ENCODE data around the gene RNF114.

GRCh38 chr20:49924247-49924646, 11.9 kb upstream of the RNF114 start:
- TF ChIP-seq CTCF (IDR thresholded peaks at IDR 0.05; ENCODE audit: low read depth, low read length, poor library complexity, severe bottlenecking) (no peak), EZH2phosphoT487 (IDR thresholded peaks at IDR 0.05; ENCODE audit: borderline replicate concordance, low read length) (no peak)

Measured in DOHH2 (cell line).